Measurements from ENCODE around the gene MRPS35.

DNA sequence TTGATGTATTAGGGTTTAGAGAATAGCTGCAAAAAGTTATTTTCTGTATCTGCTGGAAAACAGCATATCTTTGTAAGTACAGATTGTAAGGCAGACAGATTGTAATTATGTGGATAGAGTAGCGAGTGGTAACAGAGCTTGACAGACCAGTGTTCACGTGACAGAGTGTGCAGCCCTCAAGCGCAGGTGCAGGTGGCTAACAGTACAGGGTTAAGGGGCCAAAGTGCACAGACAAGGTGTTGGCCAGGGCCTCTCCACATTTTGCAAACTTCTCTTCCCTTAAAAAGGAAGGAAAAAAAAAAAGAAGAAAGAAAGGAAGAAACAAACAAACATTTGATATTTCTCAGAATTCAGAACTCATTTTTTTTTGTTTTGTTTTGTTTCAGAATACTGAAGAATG lies 44.2 kb downstream of the MRPS35 start:
- TF ChIP-seq, protein P1, sequence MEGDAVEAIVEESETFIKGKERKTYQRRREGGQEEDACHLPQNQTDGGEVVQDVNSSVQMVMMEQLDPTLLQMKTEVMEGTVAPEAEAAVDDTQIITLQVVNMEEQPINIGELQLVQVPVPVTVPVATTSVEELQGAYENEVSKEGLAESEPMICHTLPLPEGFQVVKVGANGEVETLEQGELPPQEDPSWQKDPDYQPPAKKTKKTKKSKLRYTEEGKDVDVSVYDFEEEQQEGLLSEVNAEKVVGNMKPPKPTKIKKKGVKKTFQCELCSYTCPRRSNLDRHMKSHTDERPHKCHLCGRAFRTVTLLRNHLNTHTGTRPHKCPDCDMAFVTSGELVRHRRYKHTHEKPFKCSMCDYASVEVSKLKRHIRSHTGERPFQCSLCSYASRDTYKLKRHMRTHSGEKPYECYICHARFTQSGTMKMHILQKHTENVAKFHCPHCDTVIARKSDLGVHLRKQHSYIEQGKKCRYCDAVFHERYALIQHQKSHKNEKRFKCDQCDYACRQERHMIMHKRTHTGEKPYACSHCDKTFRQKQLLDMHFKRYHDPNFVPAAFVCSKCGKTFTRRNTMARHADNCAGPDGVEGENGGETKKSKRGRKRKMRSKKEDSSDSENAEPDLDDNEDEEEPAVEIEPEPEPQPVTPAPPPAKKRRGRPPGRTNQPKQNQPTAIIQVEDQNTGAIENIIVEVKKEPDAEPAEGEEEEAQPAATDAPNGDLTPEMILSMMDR (IDR thresholded peaks at IDR 0.05 in 4 of 5, conservative IDR thresholded peaks at IDR 0.05 in 1 of 5) = no peak
- TF ChIP-seq POLR2A (IDR thresholded peaks at IDR 0.05) = no peak

All from gastrocnemius medialis (tissue), 4 donors.